Lung (tissue), 12 donors: ENCODE results near the gene CALHM4. TPM values are rescaled to one million over a fixed set of nuclear protein-coding genes. Genes with fewer than 3 reads are reported as not detected.
A peak's percentile ranks its signal among the peaks of the same experiment; 100 is the strongest.

Experiments
- ATAC-seq: fragments of 200-7000 bp; cut with Tn5 transposase; one replicate; pipeline ENCODE4 v1.9.1; 2020; ENCODE audit warnings: moderate number of reproducible peaks; ENCODE audit not compliant: insufficient read depth, low FRiP score
- DNase-seq, 3 donors: peaks; one replicate each; pipeline ENCODE4 v3.0.0-alpha.2; 2013 to 2017
- H3K27ac ChIP-seq, 2 donors: one replicate each; pipeline ENCODE4 v1.5.1; 2013; ENCODE audit warnings: mild to moderate bottlenecking in 2 of 2, moderate library complexity in 2 of 2, control low read depth in 1 of 2, inconsistent platforms in 1 of 2, low read depth in 1 of 2, low read length in 1 of 2
- H3K27me3 ChIP-seq, 3 donors: one replicate each; pipeline ENCODE4 v1.5.1; 2013; ENCODE audit warnings: low read length in 2 of 3; ENCODE audit not compliant: control insufficient read depth in 3 of 3, insufficient read depth in 3 of 3
- H3K36me3 ChIP-seq, 4 donors: one replicate each; pipeline ENCODE4 v1.5.1; 2013; ENCODE audit warnings: low read length in 4 of 4, mild to moderate bottlenecking in 1 of 4, moderate library complexity in 1 of 4; ENCODE audit not compliant: control insufficient read depth in 4 of 4, insufficient read depth in 4 of 4
- H3K4me1 ChIP-seq, 5 donors: one replicate each; pipeline ENCODE4 v1.5.1; 2013; ENCODE audit warnings: low read length in 5 of 5, mild to moderate bottlenecking in 2 of 5, moderate library complexity in 1 of 5; ENCODE audit not compliant: control insufficient read depth in 5 of 5, insufficient read depth in 5 of 5
- H3K4me3 ChIP-seq: one replicate; pipeline ENCODE4 v1.5.1; 2013; ENCODE audit warnings: mild to moderate bottlenecking, control low read depth, moderate library complexity
- H3K9ac ChIP-seq, 2 donors: one replicate each; pipeline ENCODE4 v1.5.1; 2013; ENCODE audit warnings: low read length in 2 of 2, control low read depth in 1 of 2; ENCODE audit not compliant: insufficient read depth in 1 of 2
- H3K9me3 ChIP-seq, 4 donors: one replicate each; pipeline ENCODE4 v1.5.1; 2013; ENCODE audit warnings: low read length in 3 of 4, mild to moderate bottlenecking in 1 of 4, moderate library complexity in 1 of 4; ENCODE audit not compliant: control insufficient read depth in 4 of 4, insufficient read depth in 3 of 4
- CTCF ChIP-seq: IDR thresholded peaks from 2 replicates; pipeline ENCODE4 v1.5.1; 2012; ENCODE audit warnings: mild to moderate bottlenecking; ENCODE audit errors: control extremely low read depth, extremely low read depth
- WGBS, 2 donors: extraction: QIAGEN DNeasy Blood & Tissue Kit; methylation state at CpG; one replicate each; pipeline ENCODE4 v1.1.7; 2013; 5-methylcytosine and 5-hydroxymethylcytosine counted together
- polyA plus RNA-seq, 2 donors: library from polyadenylated mRNA; stranded (reverse); fragments of 200-250 nt; gene quantifications; one replicate each; pipeline ENCODE4 v1.2.1, GENCODE V29; 2013
- total RNA-seq, 2 donors: library from RNA; depleted of rRNA in 1 of 2; stranded (reverse); fragments of >200 nt in 1 of 2; gene quantifications; one replicate each; pipeline ENCODE4 v1.2.1, GENCODE V29; 2014 to 2021
- donor health status: control.
- donor health status: control.
- donor health status: Bipolar disorder and iron deficiency.
- donor health status: healthy.
- donor health status: DM: yes; HTN: yes; CAD: no.

Gene CALHM4
- total and polyA plus RNA-seq, 4 donors: not detected

- WGBS, 2 donors: 64 to 77% methylated on average over 4 of the region's 4 CpGs
- H3K4me3 ChIP-seq: no peak overlapping the region
- H3K9me3 ChIP-seq: no peaks in the 10 kb centered on the region
- H3K27ac ChIP-seq: peak overlapping the region in 1 of 2 donors; percentile 14
- H3K4me1 ChIP-seq: peaks cover 0 to 8% (median 0%) of the 10 kb centered on the region in 5 donors
- DNase-seq (peak in 1 of 3 donors; percentile 37), ATAC-seq (no peak)
- no peaks in the 10 kb centered on the region for H3K27me3 ChIP-seq
- TF ChIP-seq CTCF: no peak
- peaks cover 0 to 7% (median 6%) of the 10 kb centered on the region in 4 donors for H3K36me3 ChIP-seq
- H3K9ac ChIP-seq: no peak overlapping the region
These were observed 34.8 kb upstream of the CALHM4 start for GRCh38 chr6:116518621-116519368.

DNA sequence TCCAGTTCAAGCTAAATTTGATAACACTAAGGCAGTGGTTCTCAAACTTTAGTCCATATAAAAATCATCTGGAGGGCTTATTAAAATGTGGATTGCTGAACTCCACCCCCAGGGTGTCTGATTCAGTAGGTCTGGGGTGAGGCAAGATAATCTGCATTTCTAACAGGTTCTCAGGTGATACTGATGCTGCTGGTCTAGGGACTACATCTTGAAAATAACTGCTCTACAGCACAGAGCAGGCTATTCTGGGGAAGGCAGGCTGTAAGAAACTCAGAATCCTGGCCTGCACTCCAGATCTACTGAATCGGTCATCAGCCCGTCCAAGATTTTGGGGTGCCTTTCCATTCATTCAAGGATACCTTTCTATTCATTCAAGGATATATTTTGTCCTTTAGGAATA is 30.7 kb upstream of the CALHM4 start:
- no peaks in the 10 kb centered on the region for H3K27me3 ChIP-seq
- no peak overlapping the region for H3K9ac ChIP-seq
- no peaks in the 10 kb centered on the region for H3K9me3 ChIP-seq
- no peak overlapping the region for H3K27ac ChIP-seq
- H3K36me3 ChIP-seq: no peaks in the 10 kb centered on the region
- no peak for ATAC-seq
- no peak for DNase-seq
- H3K4me1 ChIP-seq: peaks cover 0 to 4% (median 0%) of the 10 kb centered on the region in 5 donors
- 91 to 97% methylated on average over 2 of the region's 2 CpGs for WGBS, 2 donors
- H3K4me3 ChIP-seq: no peak overlapping the region
- TF ChIP-seq CTCF: no peak

DNA sequence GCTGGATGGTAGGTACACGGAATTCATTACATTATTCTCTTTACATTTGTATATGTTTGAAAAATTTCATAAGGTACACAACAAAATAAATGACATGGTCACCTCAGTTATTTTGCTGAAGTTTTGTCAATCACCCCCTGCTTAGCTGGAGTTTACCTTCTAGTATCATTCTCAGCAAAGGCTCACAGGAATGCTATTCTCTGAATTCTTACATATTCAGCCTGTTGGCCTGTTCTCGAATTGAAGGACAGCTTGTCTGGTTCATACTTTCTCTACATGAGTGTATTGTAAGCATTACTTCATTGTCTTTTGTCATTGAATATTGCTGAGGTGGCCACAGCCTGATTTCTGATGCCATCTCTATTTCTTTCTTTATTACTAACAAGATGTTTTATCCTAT is 29.3 kb upstream of the CALHM4 start:
- no peak for TF ChIP-seq CTCF
- DNase-seq (no peak), ATAC-seq (no peak)
- no peak overlapping the region for H3K27ac ChIP-seq
- H3K9ac ChIP-seq: no peak overlapping the region
- WGBS, 2 donors: 87 to 95% methylated on average over 2 of the region's 2 CpGs
- no peaks in the 10 kb centered on the region for H3K27me3 ChIP-seq
- H3K9me3 ChIP-seq: no peaks in the 10 kb centered on the region
- H3K36me3 ChIP-seq: no peaks in the 10 kb centered on the region
- H3K4me1 ChIP-seq: peaks cover under 1 to 5% (median 4%) of the 10 kb centered on the region in 5 donors
- no peak overlapping the region for H3K4me3 ChIP-seq
